ENCODE results near the gene WAC.
"Not testable (repeated sequence)": the region's sequence is repeated elsewhere in the genome, so short reads cannot be mapped to it uniquely, and the experiment has no call there.

DNA sequence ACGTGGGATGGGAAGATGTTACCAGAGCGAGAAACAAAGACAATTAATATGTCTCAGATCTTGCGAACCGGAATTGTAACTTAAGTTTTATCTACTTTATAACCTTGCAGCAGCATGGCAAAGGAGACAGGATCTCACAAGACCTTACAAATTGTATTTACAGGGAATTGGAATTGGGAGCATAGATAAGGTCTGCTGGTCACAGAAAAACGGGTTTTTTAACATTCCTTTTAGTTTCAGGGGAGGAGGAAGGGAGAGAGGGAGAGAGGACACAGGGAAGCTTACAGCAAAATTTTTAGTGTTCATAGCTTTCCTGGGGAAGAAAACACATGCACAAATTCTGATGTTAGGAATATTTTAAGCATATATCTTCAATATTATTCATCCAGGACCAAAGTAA lies 32.7 kb upstream of the WAC start:
- TF ChIP-seq EP300 (IDR thresholded peaks at IDR 0.05) = not testable (repeated sequence)
- TF ChIP-seq, protein P1, sequence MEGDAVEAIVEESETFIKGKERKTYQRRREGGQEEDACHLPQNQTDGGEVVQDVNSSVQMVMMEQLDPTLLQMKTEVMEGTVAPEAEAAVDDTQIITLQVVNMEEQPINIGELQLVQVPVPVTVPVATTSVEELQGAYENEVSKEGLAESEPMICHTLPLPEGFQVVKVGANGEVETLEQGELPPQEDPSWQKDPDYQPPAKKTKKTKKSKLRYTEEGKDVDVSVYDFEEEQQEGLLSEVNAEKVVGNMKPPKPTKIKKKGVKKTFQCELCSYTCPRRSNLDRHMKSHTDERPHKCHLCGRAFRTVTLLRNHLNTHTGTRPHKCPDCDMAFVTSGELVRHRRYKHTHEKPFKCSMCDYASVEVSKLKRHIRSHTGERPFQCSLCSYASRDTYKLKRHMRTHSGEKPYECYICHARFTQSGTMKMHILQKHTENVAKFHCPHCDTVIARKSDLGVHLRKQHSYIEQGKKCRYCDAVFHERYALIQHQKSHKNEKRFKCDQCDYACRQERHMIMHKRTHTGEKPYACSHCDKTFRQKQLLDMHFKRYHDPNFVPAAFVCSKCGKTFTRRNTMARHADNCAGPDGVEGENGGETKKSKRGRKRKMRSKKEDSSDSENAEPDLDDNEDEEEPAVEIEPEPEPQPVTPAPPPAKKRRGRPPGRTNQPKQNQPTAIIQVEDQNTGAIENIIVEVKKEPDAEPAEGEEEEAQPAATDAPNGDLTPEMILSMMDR (IDR thresholded peaks at IDR 0.05) = not testable (repeated sequence)
